Measurements from ENCODE around the gene NXPE3.
"Not testable (repeated sequence)": the region's sequence is repeated elsewhere in the genome, so short reads cannot be mapped to it uniquely, and the experiment has no call there.

Gene NXPE3

GRCh38 chr3:101862416-101863165, 83.6 kb downstream of the NXPE3 start:
- H3K4me1 Mint-ChIP-seq (ENCODE audit: low read depth): peaks cover 55% of the 10 kb centered on the region
- H3K27ac Mint-ChIP-seq: peak overlapping the region; percentile 43

GRCh38 chr3:101864926-101865325, 85.9 kb downstream of the NXPE3 start:
- not testable (repeated sequence) for H3K4me3 Mint-ChIP-seq; H3K27me3 Mint-ChIP-seq; H3K27ac Mint-ChIP-seq; H3K9me3 Mint-ChIP-seq (ENCODE audit: low read depth)
- peaks cover 35% of the 10 kb centered on the region for H3K4me1 Mint-ChIP-seq (ENCODE audit: low read depth)
- H3K36me3 Mint-ChIP-seq: peaks cover 11% of the 10 kb centered on the region

More at GRCh38 chr3:101862416-101863165, 83.6 kb downstream of the NXPE3 start:
- Mint-ChIP-seq H3K9me3 (ENCODE audit: low read depth) (no peaks in the 10 kb centered on the region), H3K36me3 (peaks cover 23% of the 10 kb centered on the region), H3K4me3 (no peak overlapping the region), H3K27me3 (no peaks in the 10 kb centered on the region)

GRCh38 chr3:101865751-101866509, 86.9 kb downstream of the NXPE3 start:
- Mint-ChIP-seq H3K36me3 (peaks cover 8% of the 10 kb centered on the region), H3K4me1 (ENCODE audit: low read depth) (peaks cover 32% of the 10 kb centered on the region), H3K27me3 (no peaks in the 10 kb centered on the region), H3K27ac (no peak overlapping the region), H3K4me3 (no peak overlapping the region), H3K9me3 (ENCODE audit: low read depth) (no peaks in the 10 kb centered on the region)

- H3K4me3 Mint-ChIP-seq: no peak overlapping the region
- no peaks in the 10 kb centered on the region for H3K27me3 Mint-ChIP-seq
- H3K4me1 Mint-ChIP-seq (ENCODE audit: low read depth): peaks cover 19% of the 10 kb centered on the region
- H3K36me3 Mint-ChIP-seq: no peaks in the 10 kb centered on the region
- H3K9me3 Mint-ChIP-seq (ENCODE audit: low read depth): no peaks in the 10 kb centered on the region
- no peak overlapping the region for H3K27ac Mint-ChIP-seq
Observed at GRCh38 chr3:101867511-101867910, 88.5 kb downstream of the NXPE3 start.

- Mint-ChIP-seq H3K27ac (no peak overlapping the region), H3K4me3 (no peak overlapping the region), H3K27me3 (no peaks in the 10 kb centered on the region), H3K9me3 (ENCODE audit: low read depth) (no peaks in the 10 kb centered on the region), H3K36me3 (no peaks in the 10 kb centered on the region), H3K4me1 (ENCODE audit: low read depth) (peaks cover 16% of the 10 kb centered on the region)
Observed at GRCh38 chr3:101867996-101868395, 89.0 kb downstream of the NXPE3 start.

GRCh38 chr3:101868534-101869464, 89.8 kb downstream of the NXPE3 start:
- Mint-ChIP-seq H3K9me3 (ENCODE audit: low read depth) (no peaks in the 10 kb centered on the region), H3K27ac (no peak overlapping the region), H3K36me3 (peaks cover 4% of the 10 kb centered on the region), H3K27me3 (no peaks in the 10 kb centered on the region), H3K4me1 (ENCODE audit: low read depth) (peaks cover 11% of the 10 kb centered on the region), H3K4me3 (no peak overlapping the region)

GRCh38 chr3:101870138-101870537, 91.1 kb downstream of the NXPE3 start:
- H3K27ac Mint-ChIP-seq: no peak overlapping the region
- H3K9me3 Mint-ChIP-seq (ENCODE audit: low read depth): no peaks in the 10 kb centered on the region
- H3K27me3 Mint-ChIP-seq: no peaks in the 10 kb centered on the region

GRCh38 chr3:101873619-101874018, 94.6 kb downstream of the NXPE3 start:
- H3K27ac Mint-ChIP-seq: no peak overlapping the region
- no peaks in the 10 kb centered on the region for H3K9me3 Mint-ChIP-seq (ENCODE audit: low read depth)
- H3K36me3 Mint-ChIP-seq: peaks cover 4% of the 10 kb centered on the region
- H3K4me1 Mint-ChIP-seq (ENCODE audit: low read depth): no peaks in the 10 kb centered on the region
- no peaks in the 10 kb centered on the region for H3K27me3 Mint-ChIP-seq
- H3K4me3 Mint-ChIP-seq: no peak overlapping the region

More at GRCh38 chr3:101870138-101870537, 91.1 kb downstream of the NXPE3 start:
- Mint-ChIP-seq H3K4me1 (ENCODE audit: low read depth) (peaks cover 8% of the 10 kb centered on the region), H3K36me3 (peaks cover 4% of the 10 kb centered on the region), H3K4me3 (no peak overlapping the region)

GRCh38 chr3:101876142-101876541, 97.1 kb downstream of the NXPE3 start:
- no peaks in the 10 kb centered on the region for H3K27me3 Mint-ChIP-seq
- no peaks in the 10 kb centered on the region for H3K9me3 Mint-ChIP-seq (ENCODE audit: low read depth)
- no peaks in the 10 kb centered on the region for H3K4me1 Mint-ChIP-seq (ENCODE audit: low read depth)
- H3K36me3 Mint-ChIP-seq: peaks cover 4% of the 10 kb centered on the region
- H3K27ac Mint-ChIP-seq: no peak overlapping the region
- no peak overlapping the region for H3K4me3 Mint-ChIP-seq
